ENCODE data around the gene ACR.
"Not testable (repeated sequence)": the region's sequence is repeated elsewhere in the genome, so short reads cannot be mapped to it uniquely, and the experiment has no call there.

The ACR gene

GRCh38 chr22:50783033-50783879 lies 45.3 kb downstream of the ACR start, which contains the start of gene RABL2B:
Gene RABL2B, minus strand, starts transcription at chr22:50783636. Its CDS starts 1,342 bp downstream, at chr22:50782294.
- DNase-seq: peak; percentile 65

DNA sequence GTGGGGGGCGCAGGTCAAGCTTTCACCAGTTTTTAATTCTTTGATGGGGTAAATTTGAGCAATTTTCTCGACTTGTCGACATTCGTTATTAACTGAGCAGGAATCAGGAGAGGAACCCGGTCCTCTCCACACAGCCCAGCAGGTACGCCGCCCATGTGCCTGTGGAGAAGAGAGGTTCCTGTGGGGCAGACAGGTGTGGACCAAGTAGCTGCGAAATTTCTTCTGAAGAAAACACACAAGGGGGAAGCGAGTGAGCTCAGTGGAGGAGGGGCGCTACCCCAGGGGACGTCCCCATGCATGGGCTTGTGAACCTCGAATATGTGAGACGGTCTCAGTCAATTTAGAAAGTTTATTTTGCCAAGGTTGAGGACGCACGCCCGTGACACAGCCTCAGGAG lies 45.9 kb downstream of the ACR start:
- not testable (repeated sequence) for DNase-seq

DNA sequence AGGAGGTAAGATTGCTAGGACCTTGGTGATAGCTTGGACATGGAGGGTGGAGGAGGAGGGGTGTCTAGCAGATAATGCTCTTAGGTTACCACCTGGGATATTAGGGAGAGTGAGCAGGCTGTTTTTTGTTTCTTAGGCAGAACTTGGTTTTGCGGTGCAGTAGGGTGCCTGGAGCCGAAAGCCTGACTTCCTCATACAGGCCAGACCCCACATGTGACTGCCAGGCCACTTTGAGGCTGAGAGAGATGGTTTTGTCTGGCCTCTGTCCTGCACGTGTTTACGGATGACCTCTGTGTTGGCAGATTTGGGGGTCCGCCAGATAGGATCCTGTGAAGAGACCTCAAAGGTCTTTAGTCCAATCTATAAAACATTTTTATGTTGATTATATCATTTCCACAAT lies 47.3 kb downstream of the ACR start:
- DNase-seq: not testable (repeated sequence)

DNA sequence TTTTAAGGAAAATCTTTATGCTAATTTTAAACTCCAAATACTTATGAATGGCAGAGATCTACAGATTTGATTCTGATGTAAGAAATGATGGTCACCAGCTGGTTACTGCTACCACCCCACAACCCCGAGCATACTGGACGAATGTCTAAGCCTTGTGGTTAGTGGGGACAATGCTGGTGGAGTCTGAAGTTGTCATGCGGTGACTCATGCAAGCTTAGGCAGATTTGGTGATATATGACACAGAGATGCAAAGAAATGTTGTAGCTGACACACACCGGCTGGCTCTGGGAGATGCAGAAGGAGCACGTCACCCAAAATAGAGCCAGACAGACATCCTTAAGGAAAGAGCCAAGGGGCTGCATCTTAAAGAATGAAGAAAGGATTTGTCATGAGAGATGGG lies 48.9 kb downstream of the ACR start:
- DNase-seq: not testable (repeated sequence)

All from amniotic stem cell (primary cell).